Neural progenitor cell (in vitro differentiated cells): ENCODE results near the gene CD244.

Experiments used
- EZH2 ChIP-seq: fragments of 200-600 bp; sonication (generic); IDR thresholded peaks from 2 replicates; pipeline ENCODE4 v1.6.1; 2017; ENCODE audit warnings: antibody characterized with exemption, mild to moderate bottlenecking, moderate library complexity
- EZH2phosphoT487 ChIP-seq: fragments of 200-600 bp; sonication (generic); IDR thresholded peaks from 2 replicates; pipeline ENCODE4 v1.6.1; 2017; ENCODE audit warnings: antibody characterized with exemption
- TF ChIP-seq, protein P1 (sequence below): fragments of 200-600 bp; sonication (generic); IDR thresholded peaks from 2 replicates; pipeline ENCODE4 v1.5.1; 2017; ENCODE audit warnings: antibody characterized with exemption, mild to moderate bottlenecking

DNA sequence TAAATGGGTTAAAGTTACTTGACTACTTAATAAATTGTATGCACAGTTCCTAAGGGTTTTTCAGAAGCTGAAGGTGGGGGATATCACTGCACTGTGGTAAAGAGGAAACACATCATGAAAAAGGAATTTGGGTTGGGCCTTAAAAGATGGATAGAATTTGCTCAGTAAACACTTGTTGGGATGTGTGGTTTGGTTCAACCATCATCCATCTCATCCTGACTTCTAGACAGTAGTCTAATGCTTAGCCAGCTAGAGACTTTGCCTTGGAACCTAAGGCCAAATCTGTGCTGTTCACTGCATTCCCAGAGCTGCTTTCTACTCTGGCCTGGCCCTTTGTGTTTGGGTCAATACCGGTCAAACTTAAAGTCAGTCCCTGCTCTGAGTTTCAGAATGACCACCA is 36.1 kb downstream of the CD244 start:
- TF ChIP-seq, protein P1, sequence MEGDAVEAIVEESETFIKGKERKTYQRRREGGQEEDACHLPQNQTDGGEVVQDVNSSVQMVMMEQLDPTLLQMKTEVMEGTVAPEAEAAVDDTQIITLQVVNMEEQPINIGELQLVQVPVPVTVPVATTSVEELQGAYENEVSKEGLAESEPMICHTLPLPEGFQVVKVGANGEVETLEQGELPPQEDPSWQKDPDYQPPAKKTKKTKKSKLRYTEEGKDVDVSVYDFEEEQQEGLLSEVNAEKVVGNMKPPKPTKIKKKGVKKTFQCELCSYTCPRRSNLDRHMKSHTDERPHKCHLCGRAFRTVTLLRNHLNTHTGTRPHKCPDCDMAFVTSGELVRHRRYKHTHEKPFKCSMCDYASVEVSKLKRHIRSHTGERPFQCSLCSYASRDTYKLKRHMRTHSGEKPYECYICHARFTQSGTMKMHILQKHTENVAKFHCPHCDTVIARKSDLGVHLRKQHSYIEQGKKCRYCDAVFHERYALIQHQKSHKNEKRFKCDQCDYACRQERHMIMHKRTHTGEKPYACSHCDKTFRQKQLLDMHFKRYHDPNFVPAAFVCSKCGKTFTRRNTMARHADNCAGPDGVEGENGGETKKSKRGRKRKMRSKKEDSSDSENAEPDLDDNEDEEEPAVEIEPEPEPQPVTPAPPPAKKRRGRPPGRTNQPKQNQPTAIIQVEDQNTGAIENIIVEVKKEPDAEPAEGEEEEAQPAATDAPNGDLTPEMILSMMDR: no peak
- TF ChIP-seq EZH2phosphoT487 (no peak), EZH2 (no peak)
